HG03354 (cell line): ENCODE results near the gene TMEM86A.
"Not testable (repeated sequence)": the region's sequence is repeated elsewhere in the genome, so short reads cannot be mapped to it uniquely, and the experiment has no call there.

Experiments
- ATAC-seq: cut with Tn5 transposase; IDR thresholded peaks from one replicate; pipeline ENCODE4 v1.9.1; 2021; ENCODE audit warnings: mild to moderate bottlenecking; ENCODE audit not compliant: unreplicated experiment, poor library complexity, severe bottlenecking

TMEM86A gene

GRCh38 chr11:18698341-18699268, at the start of gene TMEM86A:
Gene TMEM86A (plus strand): TSS chr11:18698779. CDS start chr11:18698887, 108 bp downstream.
- ATAC-seq: peak; percentile 94

GRCh38 chr11:18650353-18650752, 48.2 kb upstream of the TMEM86A start:
- ATAC-seq: no peak

GRCh38 chr11:18650859-18651557, 47.6 kb upstream of the TMEM86A start:
- no peak for ATAC-seq

GRCh38 chr11:18657673-18658072, 40.9 kb upstream of the TMEM86A start:
- ATAC-seq: no peak

- not testable (repeated sequence) for ATAC-seq
Measured at GRCh38 chr11:18665353-18665872, 33.2 kb upstream of the TMEM86A start.

- ATAC-seq: no peak
Measured at GRCh38 chr11:18668131-18668530, 30.4 kb upstream of the TMEM86A start.

- no peak for ATAC-seq
Measured at GRCh38 chr11:18669219-18669596, 29.4 kb upstream of the TMEM86A start.

- no peak for ATAC-seq
Measured at GRCh38 chr11:18669711-18670110, 28.9 kb upstream of the TMEM86A start.

GRCh38 chr11:18671246-18671645, 27.3 kb upstream of the TMEM86A start:
- no peak for ATAC-seq

- not testable (repeated sequence) for ATAC-seq
Measured at GRCh38 chr11:18672209-18672608, 26.4 kb upstream of the TMEM86A start.

- ATAC-seq: no peak
Measured at GRCh38 chr11:18676803-18677202, 21.8 kb upstream of the TMEM86A start.

- no peak for ATAC-seq
Measured at GRCh38 chr11:18677560-18677959, 21.0 kb upstream of the TMEM86A start.

- ATAC-seq: not testable (repeated sequence)
Measured at GRCh38 chr11:18681949-18682348, 16.6 kb upstream of the TMEM86A start.

GRCh38 chr11:18682466-18682865, 16.1 kb upstream of the TMEM86A start:
- no peak for ATAC-seq

GRCh38 chr11:18684267-18684666, 14.3 kb upstream of the TMEM86A start:
- no peak for ATAC-seq

- ATAC-seq: not testable (repeated sequence)
Measured at GRCh38 chr11:18691467-18692140, 7.0 kb upstream of the TMEM86A start.

- ATAC-seq: no peak
Measured at GRCh38 chr11:18692941-18693760, 5.4 kb upstream of the TMEM86A start.

GRCh38 chr11:18696638-18697225, 1.8 kb upstream of the TMEM86A start:
- no peak for ATAC-seq

GRCh38 chr11:18697576-18697975, 1.0 kb upstream of the TMEM86A start:
- no peak for ATAC-seq
